Measurements from ENCODE around the gene GNG7.

GNG7 gene

GRCh38 chr19:2604747-2605329 lies 97.7 kb downstream of the GNG7 start:
- TF ChIP-seq CTCF (conservative IDR thresholded peaks at IDR 0.05; ENCODE audit: low read depth, low read length), result no peak
- no peak for DNase-seq (ENCODE audit: low read depth)
- no peak overlapping the region for H3K4me3 ChIP-seq (ENCODE audit: low read depth, low read length)

- peak; percentile 50 for DNase-seq (ENCODE audit: low read depth)
- TF ChIP-seq CTCF (conservative IDR thresholded peaks at IDR 0.05; ENCODE audit: low read depth, low read length), result no peak
- H3K4me3 ChIP-seq (ENCODE audit: low read depth, low read length), result no peak overlapping the region
These were observed 99.2 kb downstream of the GNG7 start for GRCh38 chr19:2603334-2603733.

- peak overlapping the region; percentile 32 for H3K4me3 ChIP-seq (ENCODE audit: low read depth, low read length)
- no peak for TF ChIP-seq CTCF (conservative IDR thresholded peaks at IDR 0.05; ENCODE audit: low read depth, low read length)
- peak; percentile 93 for DNase-seq (ENCODE audit: low read depth)
These were observed 99.9 kb downstream of the GNG7 start for GRCh38 chr19:2602391-2603181.

- no peak overlapping the region for H3K4me3 ChIP-seq (ENCODE audit: low read depth, low read length)
- no peak for TF ChIP-seq CTCF (conservative IDR thresholded peaks at IDR 0.05; ENCODE audit: low read depth, low read length)
- no peak for DNase-seq (ENCODE audit: low read depth)
These were observed 101.3 kb downstream of the GNG7 start for GRCh38 chr19:2600914-2601870.

GRCh38 chr19:2594319-2594718 lies 108.2 kb downstream of the GNG7 start:
- TF ChIP-seq CTCF (conservative IDR thresholded peaks at IDR 0.05; ENCODE audit: low read depth, low read length), result no peak
- no peak overlapping the region for H3K4me3 ChIP-seq (ENCODE audit: low read depth, low read length)
- no peak for DNase-seq (ENCODE audit: low read depth)

GRCh38 chr19:2592824-2593223 lies 109.7 kb downstream of the GNG7 start:
- H3K4me3 ChIP-seq (ENCODE audit: low read depth, low read length), result no peak overlapping the region
- no peak for DNase-seq (ENCODE audit: low read depth)
- TF ChIP-seq CTCF (conservative IDR thresholded peaks at IDR 0.05; ENCODE audit: low read depth, low read length), result no peak
